A549 (cell line): ENCODE data around the gene GOLGA6A.

Experiments
- CHD2 ChIP-seq: fragments of 150-350 bp; IDR thresholded peaks from 2 replicates; pipeline ENCODE4 v1.6.1; 2014; ENCODE audit warnings: low read length; ENCODE audit not compliant: partially characterized antibody
- GATA3 ChIP-seq: IDR thresholded peaks from 2 replicates; pipeline ENCODE4 v1.6.1; 2012; ENCODE audit warnings: borderline replicate concordance
- JUN ChIP-seq, 2 experiments: fragments of >200 bp; sonication (Bioruptor Twin); formaldehyde crosslinking; IDR thresholded peaks; 2 replicates in 1 of 2; 3 replicates in 1 of 2; pipeline ENCODE4 v1.6.1; 2016 to 2017
- POLR2A ChIP-seq: IDR thresholded peaks from 2 replicates; pipeline ENCODE4 v1.6.1; 2012; ENCODE audit warnings: mild to moderate bottlenecking, low read length
- POLR2AphosphoS2 ChIP-seq: conservative IDR thresholded peaks from 2 replicates; pipeline ENCODE4 v1.6.1; 2012; ENCODE audit warnings: low read length, improper control_type of control experiment, inconsistent platforms
- RCOR1 ChIP-seq: fragments of 150-350 bp; IDR thresholded peaks from 2 replicates; pipeline ENCODE4 v1.6.1; 2014; ENCODE audit warnings: antibody characterized with exemption, low read length, low read depth
- RFX5 ChIP-seq: fragments of 450-650 bp; IDR thresholded peaks from 2 replicates; pipeline ENCODE4 v1.7.1; 2014; ENCODE audit warnings: antibody characterized with exemption, mild to moderate bottlenecking, moderate library complexity
- ZFP36 ChIP-seq: fragments of 450-650 bp; IDR thresholded peaks from 2 replicates; pipeline ENCODE4 v1.6.1; 2014; ENCODE audit warnings: borderline replicate concordance; ENCODE audit not compliant: partially characterized antibody
- TF ChIP-seq, protein P1 (sequence below): fragments of >200 bp; sonication (Bioruptor Twin); formaldehyde crosslinking; IDR thresholded peaks from 3 replicates; pipeline ENCODE4 v1.5.1; 2016
- TF ChIP-seq, protein P2 (sequence below): IDR thresholded peaks from 2 replicates; pipeline ENCODE4 v1.6.1; 2012
- TF ChIP-seq, protein P3 (sequence below): fragments of >200 bp; sonication (Bioruptor Twin); formaldehyde crosslinking; IDR thresholded peaks from 3 replicates; pipeline ENCODE4 v1.6.1; 2016
- TF ChIP-seq, protein P4 (sequence below): fragments of 450-650 bp; IDR thresholded peaks from 2 replicates; pipeline ENCODE4 v1.6.1; 2014; ENCODE audit warnings: antibody characterized with exemption

DNA sequence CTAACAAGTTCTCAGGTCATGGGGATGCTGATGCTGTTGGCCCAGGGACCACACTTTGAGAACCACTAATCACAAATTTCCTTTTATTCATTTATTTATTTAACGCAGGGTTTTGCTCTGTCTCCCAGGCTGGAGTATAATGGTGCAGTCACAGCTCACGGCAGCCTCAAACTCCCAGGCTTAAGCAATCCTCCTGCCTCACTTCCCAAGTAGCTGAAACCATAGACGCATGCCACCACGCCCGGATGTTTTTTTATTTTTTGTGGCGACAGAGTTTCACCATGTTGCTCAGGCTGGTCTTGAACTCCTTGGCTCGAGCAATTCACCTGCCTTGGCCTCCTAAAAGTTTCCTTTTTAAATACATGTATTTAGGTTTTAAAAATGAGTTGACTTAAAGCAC lies 27.4 kb upstream of the GOLGA6A start:
- TF ChIP-seq POLR2A (no peak), GATA3 (no peak), ZFP36 (no peak), RCOR1 (no peak), RFX5 (no peak), CHD2 (no peak), POLR2AphosphoS2 (no peak), JUN (IDR thresholded peaks at IDR 0.05) (no peak)
- TF ChIP-seq, protein P1, sequence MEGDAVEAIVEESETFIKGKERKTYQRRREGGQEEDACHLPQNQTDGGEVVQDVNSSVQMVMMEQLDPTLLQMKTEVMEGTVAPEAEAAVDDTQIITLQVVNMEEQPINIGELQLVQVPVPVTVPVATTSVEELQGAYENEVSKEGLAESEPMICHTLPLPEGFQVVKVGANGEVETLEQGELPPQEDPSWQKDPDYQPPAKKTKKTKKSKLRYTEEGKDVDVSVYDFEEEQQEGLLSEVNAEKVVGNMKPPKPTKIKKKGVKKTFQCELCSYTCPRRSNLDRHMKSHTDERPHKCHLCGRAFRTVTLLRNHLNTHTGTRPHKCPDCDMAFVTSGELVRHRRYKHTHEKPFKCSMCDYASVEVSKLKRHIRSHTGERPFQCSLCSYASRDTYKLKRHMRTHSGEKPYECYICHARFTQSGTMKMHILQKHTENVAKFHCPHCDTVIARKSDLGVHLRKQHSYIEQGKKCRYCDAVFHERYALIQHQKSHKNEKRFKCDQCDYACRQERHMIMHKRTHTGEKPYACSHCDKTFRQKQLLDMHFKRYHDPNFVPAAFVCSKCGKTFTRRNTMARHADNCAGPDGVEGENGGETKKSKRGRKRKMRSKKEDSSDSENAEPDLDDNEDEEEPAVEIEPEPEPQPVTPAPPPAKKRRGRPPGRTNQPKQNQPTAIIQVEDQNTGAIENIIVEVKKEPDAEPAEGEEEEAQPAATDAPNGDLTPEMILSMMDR, result no peak
- TF ChIP-seq, protein P2, sequence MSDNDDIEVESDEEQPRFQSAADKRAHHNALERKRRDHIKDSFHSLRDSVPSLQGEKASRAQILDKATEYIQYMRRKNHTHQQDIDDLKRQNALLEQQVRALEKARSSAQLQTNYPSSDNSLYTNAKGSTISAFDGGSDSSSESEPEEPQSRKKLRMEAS, result no peak
- TF ChIP-seq, protein P3, sequence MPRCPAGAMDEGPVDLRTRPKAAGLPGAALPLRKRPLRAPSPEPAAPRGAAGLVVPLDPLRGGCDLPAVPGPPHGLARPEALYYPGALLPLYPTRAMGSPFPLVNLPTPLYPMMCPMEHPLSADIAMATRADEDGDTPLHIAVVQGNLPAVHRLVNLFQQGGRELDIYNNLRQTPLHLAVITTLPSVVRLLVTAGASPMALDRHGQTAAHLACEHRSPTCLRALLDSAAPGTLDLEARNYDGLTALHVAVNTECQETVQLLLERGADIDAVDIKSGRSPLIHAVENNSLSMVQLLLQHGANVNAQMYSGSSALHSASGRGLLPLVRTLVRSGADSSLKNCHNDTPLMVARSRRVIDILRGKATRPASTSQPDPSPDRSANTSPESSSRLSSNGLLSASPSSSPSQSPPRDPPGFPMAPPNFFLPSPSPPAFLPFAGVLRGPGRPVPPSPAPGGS, result no peak
- TF ChIP-seq, protein P4, sequence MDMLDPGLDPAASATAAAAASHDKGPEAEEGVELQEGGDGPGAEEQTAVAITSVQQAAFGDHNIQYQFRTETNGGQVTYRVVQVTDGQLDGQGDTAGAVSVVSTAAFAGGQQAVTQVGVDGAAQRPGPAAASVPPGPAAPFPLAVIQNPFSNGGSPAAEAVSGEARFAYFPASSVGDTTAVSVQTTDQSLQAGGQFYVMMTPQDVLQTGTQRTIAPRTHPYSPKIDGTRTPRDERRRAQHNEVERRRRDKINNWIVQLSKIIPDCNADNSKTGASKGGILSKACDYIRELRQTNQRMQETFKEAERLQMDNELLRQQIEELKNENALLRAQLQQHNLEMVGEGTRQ, result no peak
